HL-60 (cell line): ENCODE results near the gene CPT1A.

Source experiments
- DNase-seq, 2 experiments: peaks; one replicate each; pipeline ENCODE4 v3.0.0-alpha.2; 2010 to 2020; ENCODE audit warnings: low read depth in 1 of 2, low spot score in 1 of 2
- H3K27ac ChIP-seq: fragments of 250-450 bp; sonication (Bioruptor Pico); replicated peaks from 2 replicates; pipeline ENCODE4 v1.5.1; 2020; ENCODE audit warnings: mild to moderate bottlenecking, moderate library complexity
- H3K27me3 ChIP-seq: fragments of 250-450 bp; sonication (Bioruptor Pico); 2 replicates; pipeline ENCODE4 v1.5.1; 2021; ENCODE audit warnings: mild to moderate bottlenecking, moderate library complexity; ENCODE audit not compliant: insufficient read depth, poor library complexity, severe bottlenecking
- H3K4me3 ChIP-seq: replicated peaks from 2 replicates; pipeline ENCODE4 v1.5.1; 2011; ENCODE audit warnings: mild to moderate bottlenecking, control low read depth, low read length; ENCODE audit not compliant: insufficient read depth
- CTCF ChIP-seq: IDR thresholded peaks from one replicate; pipeline ENCODE4 v1.5.1; 2011; ENCODE audit warnings: low read length, control low read depth, inconsistent platforms; ENCODE audit not compliant: insufficient read depth
- GABPA ChIP-seq: IDR thresholded peaks from 2 replicates; pipeline ENCODE4 v1.6.1; 2012; ENCODE audit warnings: low read depth
- POLR2AphosphoS5 ChIP-seq: IDR thresholded peaks from 2 replicates; pipeline ENCODE4 v1.6.1; 2012; ENCODE audit warnings: low read depth
- REST ChIP-seq: IDR thresholded peaks from 2 replicates; pipeline ENCODE4 v1.6.1; 2012; ENCODE audit warnings: low read depth; ENCODE audit not compliant: insufficient replicate concordance
- SPI1 ChIP-seq: IDR thresholded peaks from 2 replicates; pipeline ENCODE4 v1.6.1; 2012; ENCODE audit warnings: low read depth, mild to moderate bottlenecking, borderline replicate concordance

The CPT1A gene

GRCh38 chr11:68727783-68728182 lies 113.9 kb downstream of the CPT1A start:
- Histone ChIP-seq H3K27me3 (no peaks in the 10 kb centered on the region), H3K4me3 (no peak overlapping the region), H3K27ac (no peak overlapping the region)
- no peak for TF ChIP-seq GABPA
- no peak for TF ChIP-seq CTCF
- no peak for TF ChIP-seq SPI1
- TF ChIP-seq REST: no peak
- DNase-seq: no peak

- peak; percentile 55 to 85 for DNase-seq
- Histone ChIP-seq H3K27ac (no peak overlapping the region), H3K27me3 (no peaks in the 10 kb centered on the region), H3K4me3 (no peak overlapping the region)
- TF ChIP-seq POLR2AphosphoS5: 0 out of 2 replicates have a peak, but pooled peaks have one; percentile 31
- peak; percentile 96 for TF ChIP-seq SPI1
- TF ChIP-seq CTCF: no peak
- no peak for TF ChIP-seq GABPA
- no peak for TF ChIP-seq REST
Observed at GRCh38 chr11:68724293-68724692, 117.4 kb downstream of the CPT1A start.

- no peak for DNase-seq
- H3K27ac ChIP-seq: no peak overlapping the region
- no peak for TF ChIP-seq CTCF
- TF ChIP-seq POLR2AphosphoS5: no peak
- TF ChIP-seq GABPA: no peak
- no peak for TF ChIP-seq SPI1
- no peak for TF ChIP-seq REST
- no peak overlapping the region for H3K4me3 ChIP-seq
- no peaks in the 10 kb centered on the region for H3K27me3 ChIP-seq
Observed at GRCh38 chr11:68722143-68722542, 119.6 kb downstream of the CPT1A start.
